Right atrium auricular region (tissue), 2 donors: ENCODE results near the gene CHST12. TPM values are rescaled to one million over a fixed set of nuclear protein-coding genes. Genes with fewer than 3 reads are reported as not detected.
"Not testable (repeated sequence)": the region's sequence is repeated elsewhere in the genome, so short reads cannot be mapped to it uniquely, and the experiment has no call there.

Experiments used
- DNase-seq: peaks from one replicate; pipeline ENCODE4 v3.0.0-alpha.2; 2019; ENCODE audit warnings: low spot score
- H3K27ac ChIP-seq, 2 donors: fragments of 200-600 bp; sonication (generic); 1 replicate in 1 of 2; 2 replicates in 1 of 2; pipeline ENCODE4 v1.5.1; 2016 to 2019
- H3K27me3 ChIP-seq, 2 donors: fragments of 200-600 bp; sonication (generic); one replicate each; pipeline versions ENCODE4 v1.5.1 to v1.6.0; 2017 to 2019
- H3K36me3 ChIP-seq: fragments of 200-600 bp; sonication (generic); one replicate; pipeline ENCODE4 v1.5.1; 2016
- H3K4me1 ChIP-seq, 2 donors: fragments of 200-600 bp; sonication (generic); one replicate each; pipeline versions ENCODE4 v1.5.1 to v1.6.0; 2017 to 2019
- H3K4me3 ChIP-seq, 2 donors: fragments of 200-600 bp; sonication (generic); 1 replicate in 1 of 2; 2 replicates in 1 of 2; pipeline ENCODE4 v1.5.1; 2017 to 2019; ENCODE audit warnings: mild to moderate bottlenecking in 1 of 2, moderate library complexity in 1 of 2
- H3K9me3 ChIP-seq, 2 donors: fragments of 200-600 bp; sonication (generic); one replicate each; pipeline ENCODE4 v1.5.1; 2019
- total RNA-seq, 2 donors: library from RNA; depleted of rRNA; stranded (reverse); fragments of >200 nt; gene quantifications; one replicate each; pipeline ENCODE4 v1.1.0, GENCODE V29; 2016
- TF ChIP-seq, protein P1 (sequence below), 2 donors: fragments of 200-600 bp; sonication (generic); IDR thresholded peaks; one replicate each; pipeline ENCODE4 v1.5.1; 2019; ENCODE audit warnings: antibody characterized with exemption in 2 of 2

Gene CHST12
- total RNA-seq, 2 donors from 2014 or later = 14.2 to 15.0 TPM

GRCh38 chr7:2374401-2374800 is 29.0 kb upstream of the CHST12 start:
- TF ChIP-seq, protein P1, sequence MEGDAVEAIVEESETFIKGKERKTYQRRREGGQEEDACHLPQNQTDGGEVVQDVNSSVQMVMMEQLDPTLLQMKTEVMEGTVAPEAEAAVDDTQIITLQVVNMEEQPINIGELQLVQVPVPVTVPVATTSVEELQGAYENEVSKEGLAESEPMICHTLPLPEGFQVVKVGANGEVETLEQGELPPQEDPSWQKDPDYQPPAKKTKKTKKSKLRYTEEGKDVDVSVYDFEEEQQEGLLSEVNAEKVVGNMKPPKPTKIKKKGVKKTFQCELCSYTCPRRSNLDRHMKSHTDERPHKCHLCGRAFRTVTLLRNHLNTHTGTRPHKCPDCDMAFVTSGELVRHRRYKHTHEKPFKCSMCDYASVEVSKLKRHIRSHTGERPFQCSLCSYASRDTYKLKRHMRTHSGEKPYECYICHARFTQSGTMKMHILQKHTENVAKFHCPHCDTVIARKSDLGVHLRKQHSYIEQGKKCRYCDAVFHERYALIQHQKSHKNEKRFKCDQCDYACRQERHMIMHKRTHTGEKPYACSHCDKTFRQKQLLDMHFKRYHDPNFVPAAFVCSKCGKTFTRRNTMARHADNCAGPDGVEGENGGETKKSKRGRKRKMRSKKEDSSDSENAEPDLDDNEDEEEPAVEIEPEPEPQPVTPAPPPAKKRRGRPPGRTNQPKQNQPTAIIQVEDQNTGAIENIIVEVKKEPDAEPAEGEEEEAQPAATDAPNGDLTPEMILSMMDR (IDR thresholded peaks at IDR 0.05) = no peak
- no peaks in the 10 kb centered on the region for H3K4me1 ChIP-seq
- H3K9me3 ChIP-seq = no peaks in the 10 kb centered on the region
- no peaks in the 10 kb centered on the region for H3K27me3 ChIP-seq
- peaks cover 91% of the 10 kb centered on the region for H3K36me3 ChIP-seq
- H3K27ac ChIP-seq = no peak overlapping the region
- no peak for DNase-seq
- H3K4me3 ChIP-seq = no peak overlapping the region

DNA sequence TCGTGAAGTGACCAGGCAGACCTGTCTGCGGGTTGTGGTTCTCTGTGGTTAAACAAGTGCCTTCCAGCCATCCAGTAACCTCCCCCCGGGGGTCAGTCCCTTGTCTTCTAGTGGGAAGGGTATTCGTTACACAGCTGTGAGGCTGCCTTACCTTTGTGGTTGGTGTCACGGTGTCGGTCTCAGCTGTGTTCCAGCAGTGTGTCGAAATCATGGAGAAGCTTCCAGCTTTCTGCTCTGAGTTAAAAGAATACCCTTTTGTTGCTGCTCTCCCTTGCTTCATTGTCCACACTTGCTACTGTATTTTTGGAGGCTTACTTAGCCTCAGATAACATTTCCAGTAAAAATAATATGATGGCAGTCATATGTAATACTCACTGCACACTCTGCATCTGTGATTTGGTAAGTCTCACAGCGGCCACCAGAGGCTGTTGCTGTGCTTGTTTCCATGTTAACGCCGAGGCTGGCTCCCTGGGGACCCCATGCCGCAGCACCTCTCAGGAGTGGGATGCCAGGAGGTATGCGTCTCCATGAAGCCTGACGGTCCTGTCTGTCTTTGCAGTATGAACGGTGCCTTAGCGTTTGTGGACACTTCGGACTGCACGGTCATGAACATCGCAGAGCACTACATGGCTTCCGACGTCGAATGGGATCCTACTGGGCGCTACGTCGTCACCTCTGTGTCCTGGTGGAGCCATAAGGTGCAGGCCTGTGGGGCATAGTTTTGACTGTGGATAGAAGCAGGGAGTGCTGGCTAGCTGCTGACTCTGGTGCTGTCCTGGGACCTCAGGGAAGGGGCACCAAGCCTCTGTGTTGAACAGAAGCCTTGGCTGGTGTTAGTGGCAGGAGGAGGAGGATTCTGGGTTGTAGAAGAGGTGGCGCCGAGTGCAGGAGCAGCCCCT is 28.3 kb upstream of the CHST12 start:
- Histone ChIP-seq H3K4me1 (no peaks in the 10 kb centered on the region), H3K36me3 (peaks cover 91% of the 10 kb centered on the region), H3K4me3 (no peak overlapping the region), H3K27ac (no peak overlapping the region), H3K27me3 (no peaks in the 10 kb centered on the region), H3K9me3 (no peaks in the 10 kb centered on the region)
- no peak for DNase-seq
- TF ChIP-seq, protein P1 (IDR thresholded peaks at IDR 0.05) = no peak

DNA sequence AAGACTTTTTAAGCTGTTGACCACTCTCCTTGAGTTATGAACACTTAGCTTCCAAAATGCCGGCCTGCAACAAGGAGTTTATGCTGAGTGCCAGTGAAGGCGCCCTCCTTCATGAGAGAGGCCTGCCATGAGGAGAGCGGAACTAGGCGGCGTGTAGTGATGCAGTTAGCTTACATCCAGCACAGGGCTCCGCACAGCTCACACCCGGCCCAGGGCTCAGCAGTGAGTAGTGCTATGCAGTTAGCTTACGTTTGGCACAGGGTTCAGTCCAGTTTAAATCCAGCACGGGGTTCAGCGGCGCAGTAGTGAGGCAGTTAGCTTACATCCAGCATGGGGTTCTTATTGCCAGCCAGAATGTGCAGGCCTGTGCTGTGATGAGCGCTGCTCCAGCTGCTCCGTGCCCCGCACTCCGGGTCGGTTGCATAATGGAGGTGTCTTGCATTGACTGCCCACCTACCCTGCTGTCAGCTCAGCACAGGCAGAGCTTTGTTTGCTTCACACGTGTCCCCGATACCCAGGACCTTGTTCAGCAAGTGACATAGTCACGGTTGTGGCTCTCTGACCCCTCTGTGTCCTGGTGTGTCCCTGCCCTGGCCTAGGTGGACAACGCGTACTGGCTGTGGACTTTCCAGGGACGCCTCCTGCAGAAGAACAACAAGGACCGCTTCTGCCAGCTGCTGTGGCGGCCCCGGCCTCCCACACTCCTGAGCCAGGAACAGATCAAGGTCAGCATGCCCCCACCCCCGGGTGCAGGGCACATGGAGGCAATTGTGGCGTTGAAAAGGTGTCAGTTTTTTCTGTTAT is 26.9 kb upstream of the CHST12 start:
- H3K36me3 ChIP-seq = peaks cover 92% of the 10 kb centered on the region
- no peak overlapping the region for H3K27ac ChIP-seq
- no peaks in the 10 kb centered on the region for H3K4me1 ChIP-seq
- no peaks in the 10 kb centered on the region for H3K27me3 ChIP-seq
- DNase-seq = no peak
- no peaks in the 10 kb centered on the region for H3K9me3 ChIP-seq
- TF ChIP-seq, protein P1 (IDR thresholded peaks at IDR 0.05) = no peak
- no peak overlapping the region for H3K4me3 ChIP-seq

DNA sequence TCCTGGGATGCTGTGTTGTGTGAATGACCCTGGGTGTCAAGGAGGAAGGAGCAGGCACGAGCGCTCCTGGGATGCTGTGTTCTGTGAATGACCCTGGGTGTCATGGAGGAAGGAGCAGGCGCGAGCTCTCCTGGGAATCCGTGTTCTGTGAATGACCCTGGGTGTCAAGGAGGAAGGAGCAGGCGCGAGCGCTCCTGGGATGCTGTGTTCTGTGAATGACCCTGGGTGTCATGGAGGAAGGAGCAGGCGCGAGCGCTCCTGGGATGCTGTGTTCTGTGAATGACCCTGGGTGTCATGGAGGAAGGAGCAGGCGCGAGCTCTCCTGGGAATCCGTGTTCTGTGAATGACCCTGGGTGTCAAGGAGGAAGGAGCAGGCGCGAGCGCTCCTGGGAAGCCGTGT is 25.9 kb upstream of the CHST12 start:
- H3K9me3 ChIP-seq, H3K27ac ChIP-seq, H3K4me1 ChIP-seq, H3K27me3 ChIP-seq, H3K4me3 ChIP-seq, DNase-seq: not testable (repeated sequence)
- peaks cover 90% of the 10 kb centered on the region for H3K36me3 ChIP-seq

DNA sequence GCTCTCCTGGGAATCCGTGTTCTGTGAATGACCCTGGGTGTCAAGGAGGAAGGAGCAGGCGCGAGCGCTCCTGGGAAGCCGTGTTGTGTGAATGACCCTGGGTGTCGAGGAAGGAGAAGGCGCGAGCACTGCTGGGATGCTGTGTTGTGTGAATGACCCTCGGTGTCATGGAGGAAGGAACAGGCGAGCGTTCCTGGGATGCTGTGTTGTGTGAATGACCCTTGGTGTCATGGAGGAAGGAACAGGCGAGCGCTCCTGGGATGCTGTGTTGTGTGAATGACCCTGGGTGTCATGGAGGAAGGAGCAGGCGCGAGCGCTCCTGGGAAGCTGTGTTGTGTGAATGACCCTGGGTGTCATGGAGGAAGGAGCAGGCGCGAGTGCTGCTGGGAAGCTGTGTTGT is 25.3 kb upstream of the CHST12 start:
- not testable (repeated sequence) for H3K9me3 ChIP-seq, H3K27ac ChIP-seq, H3K4me1 ChIP-seq, H3K4me3 ChIP-seq, DNase-seq, H3K27me3 ChIP-seq
- H3K36me3 ChIP-seq = peaks cover 84% of the 10 kb centered on the region

- Histone ChIP-seq H3K36me3 (peaks cover 73% of the 10 kb centered on the region), H3K4me3 (no peak overlapping the region), H3K27me3 (no peaks in the 10 kb centered on the region), H3K9me3 (no peaks in the 10 kb centered on the region), H3K4me1 (no peaks in the 10 kb centered on the region), H3K27ac (no peak overlapping the region)
- DNase-seq = no peak
- TF ChIP-seq, protein P1 (IDR thresholded peaks at IDR 0.05) = no peak
Observed at GRCh38 chr7:2379161-2379560, 24.2 kb upstream of the CHST12 start.
